HG03103 (cell line): ENCODE data around the gene THY1.
"Not testable (repeated sequence)": the region's sequence is repeated elsewhere in the genome, so short reads cannot be mapped to it uniquely, and the experiment has no call there.

ENCODE experiments used
- ATAC-seq: cut with Tn5 transposase; IDR thresholded peaks from one replicate; pipeline ENCODE4 v1.9.1; 2021; ENCODE audit warnings: low read depth; ENCODE audit not compliant: unreplicated experiment

THY1 gene

DNA sequence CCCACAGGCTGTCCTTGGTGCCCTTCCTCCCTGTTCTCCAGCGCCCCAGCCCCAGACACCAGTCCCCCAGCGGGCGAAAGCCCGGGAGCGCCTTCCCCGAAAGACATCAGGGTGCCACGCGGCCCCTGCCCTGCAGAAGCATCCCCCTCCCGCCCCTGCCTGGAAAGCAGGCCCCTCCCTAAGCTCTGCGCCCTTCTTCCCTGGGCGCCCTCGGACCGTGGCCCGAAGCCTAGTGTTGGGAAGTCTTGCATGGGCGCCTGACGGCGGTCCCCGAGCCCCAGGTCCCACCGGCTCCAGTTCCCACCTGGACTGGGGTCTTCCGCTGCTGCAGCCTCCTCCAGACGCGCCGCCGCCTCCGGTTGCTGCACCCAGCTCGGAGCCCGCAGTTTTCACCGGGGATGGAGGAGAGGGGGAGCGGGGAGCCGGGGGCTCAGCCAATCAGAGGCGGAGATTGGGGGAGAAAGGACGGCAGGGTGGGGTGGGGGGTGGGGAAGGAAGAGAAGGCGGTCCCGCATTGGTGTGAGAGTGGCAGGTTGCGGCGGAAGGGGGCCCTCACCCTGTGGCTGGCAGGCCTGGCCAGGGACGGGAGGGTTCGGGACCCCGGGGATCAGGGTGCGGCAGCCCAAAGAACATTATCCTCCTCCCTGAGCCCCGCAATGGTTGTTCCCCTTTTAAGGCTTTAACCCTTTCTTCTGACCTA lies at the start of gene THY1:
TSS of gene THY1 (minus strand) at position 364 of the 700 bp plus-strand sequence. CDS start 2,267 bp downstream, outside the sequence.
- ATAC-seq: no peak

DNA sequence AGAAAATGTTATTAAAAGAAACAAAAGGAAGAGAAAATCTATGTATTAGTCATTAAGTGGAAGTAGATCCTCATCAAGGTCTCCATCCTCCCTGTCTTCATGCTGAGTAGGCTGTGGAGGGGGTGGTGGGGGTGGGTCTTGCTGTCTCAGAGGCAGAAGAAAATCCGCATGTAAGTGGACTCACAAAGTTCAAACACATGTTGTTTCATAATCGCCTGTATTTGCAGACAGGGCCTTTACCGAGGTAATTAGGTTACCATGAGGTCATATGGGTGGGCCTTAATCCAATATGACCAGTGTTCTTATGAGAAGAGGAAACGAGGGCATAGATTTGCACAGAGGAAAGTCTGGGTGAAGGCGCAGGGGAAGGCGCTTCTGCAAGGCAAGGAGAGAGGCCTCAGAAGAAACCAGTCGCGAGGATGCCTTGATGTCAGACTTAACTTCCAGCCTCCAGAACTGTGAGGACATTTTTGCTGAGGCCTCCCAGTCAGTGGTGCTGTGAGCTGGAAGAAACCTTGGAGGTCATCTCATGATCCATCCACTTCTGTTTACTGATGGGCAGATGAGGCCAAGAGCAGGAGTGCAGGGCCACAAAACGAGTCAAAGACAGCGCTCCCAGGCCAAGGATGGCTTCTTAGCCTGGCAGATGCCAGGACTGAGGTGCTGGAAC lies 49.3 kb upstream of the THY1 start:
- ATAC-seq: no peak

DNA sequence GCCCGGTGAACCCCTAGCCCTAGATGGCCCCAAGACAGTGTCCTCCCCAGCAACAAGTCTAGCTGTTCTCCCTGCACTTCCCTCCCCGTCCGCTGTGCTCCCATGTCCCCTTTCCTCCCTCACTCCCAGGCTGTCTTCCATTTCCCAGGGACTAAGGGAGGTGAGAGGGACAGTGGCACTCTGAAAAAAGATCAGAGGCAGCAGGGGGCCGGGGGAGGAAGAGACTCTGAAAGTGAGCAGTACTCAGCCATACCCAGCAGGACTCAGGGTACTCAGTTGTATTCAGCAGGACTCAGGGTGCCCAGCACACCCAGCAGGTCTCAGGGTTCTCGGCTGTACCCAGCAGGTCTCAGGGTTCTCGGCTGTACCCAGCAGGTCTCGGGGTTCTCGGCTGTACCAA lies 48.4 kb upstream of the THY1 start:
- ATAC-seq: no peak

DNA sequence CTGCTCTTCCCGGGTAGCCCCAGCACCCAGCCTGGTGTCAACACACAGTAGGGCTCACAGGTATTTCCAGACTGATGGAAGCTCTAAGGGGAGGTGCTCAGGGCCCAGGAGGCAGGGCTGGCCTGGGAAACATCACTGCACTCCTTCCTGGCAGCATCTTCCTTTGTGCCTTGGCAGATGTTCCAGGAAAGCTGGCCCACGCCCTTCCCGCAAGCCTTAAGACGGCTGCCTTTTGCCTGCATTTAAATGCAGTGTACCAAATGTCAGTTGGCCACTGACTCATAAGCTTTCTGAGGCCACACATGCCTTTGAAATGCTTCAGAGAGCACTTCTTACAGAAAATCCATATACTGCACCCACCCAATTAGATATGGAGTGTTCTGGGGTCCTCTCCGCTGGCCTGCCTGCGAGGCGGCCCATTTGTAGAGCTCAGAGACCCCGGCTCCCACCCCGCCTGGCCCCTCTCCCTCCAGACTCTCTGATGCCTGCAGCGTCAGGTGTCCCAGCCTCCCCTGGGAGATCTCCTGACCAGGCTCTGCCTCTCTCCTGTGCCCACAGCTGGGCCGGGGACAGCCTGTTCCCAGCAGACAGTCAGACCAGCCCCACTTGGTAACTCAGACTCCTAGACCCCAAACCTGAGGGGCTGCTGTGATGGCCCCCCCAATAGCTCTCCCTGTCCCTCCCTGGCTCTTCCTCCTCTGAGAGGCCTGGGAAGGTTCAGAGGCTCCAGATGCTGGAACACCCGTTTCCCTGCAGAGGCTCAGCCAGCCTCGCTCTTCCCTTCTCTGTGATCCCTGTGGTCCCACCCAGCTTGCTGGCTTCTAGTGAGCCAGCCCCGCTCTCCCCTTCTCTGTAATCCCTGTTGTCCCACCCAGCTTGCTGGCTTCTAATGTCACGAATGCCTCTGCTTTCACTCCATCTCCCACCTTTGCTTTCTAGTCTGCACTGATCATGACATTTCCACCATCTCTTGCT lies 47.6 kb upstream of the THY1 start:
- ATAC-seq: no peak

DNA sequence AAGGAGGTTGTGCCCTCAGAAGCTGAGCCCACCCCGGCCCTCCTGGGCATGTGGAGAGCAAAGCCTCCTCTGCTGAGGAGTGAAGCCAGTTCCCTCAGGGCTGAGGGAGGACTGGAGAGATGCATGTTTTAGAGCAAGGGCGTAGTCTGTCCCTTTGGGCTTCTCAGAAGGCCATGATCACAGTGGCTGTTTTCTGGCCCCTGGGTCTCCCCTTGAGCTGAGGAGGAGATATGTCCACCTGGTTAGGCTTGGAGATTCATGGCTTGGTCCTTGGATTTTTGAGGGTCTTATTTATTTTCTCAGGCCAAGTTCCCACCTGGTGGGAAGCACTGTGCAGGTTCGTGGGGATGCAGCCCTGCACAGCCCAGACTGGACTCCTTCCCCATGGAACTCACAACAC lies 46.5 kb upstream of the THY1 start:
- no peak for ATAC-seq

DNA sequence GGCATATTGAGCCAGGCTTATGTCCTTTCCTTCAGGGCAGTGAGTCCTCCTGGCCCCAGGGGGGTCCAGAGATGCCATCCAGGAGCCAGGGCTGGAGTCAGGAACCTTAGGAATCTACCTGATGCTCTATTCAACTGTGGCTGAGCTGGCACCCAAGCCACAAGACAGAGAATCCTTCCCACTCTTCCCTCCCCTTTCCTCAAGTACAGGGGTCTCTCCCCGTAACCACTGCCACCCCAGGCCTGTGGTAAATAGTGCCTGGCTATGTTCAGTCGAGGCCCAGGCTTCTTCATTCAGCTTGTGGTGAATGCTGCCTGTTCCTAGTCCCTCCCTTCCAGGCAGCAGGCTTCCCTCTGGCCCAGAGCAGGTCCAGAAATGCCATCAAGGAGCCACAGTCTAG lies 45.5 kb upstream of the THY1 start:
- no peak for ATAC-seq

DNA sequence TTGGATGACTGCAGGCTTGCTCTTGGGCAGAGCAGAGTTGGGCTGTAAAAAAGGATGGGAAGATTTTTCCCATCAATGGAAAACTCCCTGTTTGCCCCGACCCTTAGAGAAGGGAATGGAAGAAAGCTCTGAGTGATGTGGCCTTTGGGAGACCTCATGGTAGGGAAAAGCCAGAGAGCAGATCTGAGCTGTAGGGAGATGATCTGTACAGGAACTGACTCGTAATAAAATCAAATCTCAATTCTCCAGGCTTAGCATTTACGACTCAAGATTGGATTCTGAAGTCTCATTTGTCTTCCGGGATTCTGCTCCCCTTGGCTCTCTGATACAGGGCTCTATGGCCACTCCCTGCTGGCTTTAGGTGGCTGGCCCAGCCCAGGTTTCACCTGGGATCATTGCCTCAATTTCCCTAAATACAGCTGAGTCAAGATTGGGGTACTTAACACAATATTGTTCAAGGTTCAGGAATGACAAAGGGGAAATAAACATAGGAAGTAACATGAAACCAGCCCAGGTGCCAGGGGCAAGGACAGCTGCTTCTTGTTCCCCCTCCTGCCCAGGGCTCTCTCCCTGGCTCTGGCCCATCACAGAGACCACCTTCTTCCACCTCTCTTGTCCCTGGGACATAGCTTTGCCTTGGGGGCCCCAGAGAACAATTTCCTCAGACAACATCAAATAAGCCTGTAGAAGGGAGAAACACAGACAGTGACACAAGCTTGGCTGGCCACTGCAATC lies 38.4 kb upstream of the THY1 start:
- ATAC-seq: no peak

DNA sequence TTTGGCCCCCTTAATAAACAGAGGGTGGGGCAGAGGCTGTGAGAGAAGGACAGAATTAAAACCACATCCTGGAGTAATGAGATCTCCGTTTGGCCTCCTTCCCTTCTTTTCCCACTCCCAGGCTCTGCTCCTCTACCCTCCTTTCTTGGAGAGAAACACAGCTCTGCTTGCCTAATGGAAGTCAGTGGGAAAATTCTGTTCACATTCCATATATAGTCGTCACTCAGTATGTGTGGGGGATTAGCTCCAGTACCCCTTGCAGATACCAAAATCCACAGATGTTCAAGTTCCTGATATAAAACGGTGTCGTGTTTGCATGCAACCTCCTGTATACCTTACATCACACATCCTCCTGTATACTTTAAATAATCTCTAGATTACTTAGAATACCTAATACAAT lies 37.6 kb upstream of the THY1 start:
- ATAC-seq: no peak

DNA sequence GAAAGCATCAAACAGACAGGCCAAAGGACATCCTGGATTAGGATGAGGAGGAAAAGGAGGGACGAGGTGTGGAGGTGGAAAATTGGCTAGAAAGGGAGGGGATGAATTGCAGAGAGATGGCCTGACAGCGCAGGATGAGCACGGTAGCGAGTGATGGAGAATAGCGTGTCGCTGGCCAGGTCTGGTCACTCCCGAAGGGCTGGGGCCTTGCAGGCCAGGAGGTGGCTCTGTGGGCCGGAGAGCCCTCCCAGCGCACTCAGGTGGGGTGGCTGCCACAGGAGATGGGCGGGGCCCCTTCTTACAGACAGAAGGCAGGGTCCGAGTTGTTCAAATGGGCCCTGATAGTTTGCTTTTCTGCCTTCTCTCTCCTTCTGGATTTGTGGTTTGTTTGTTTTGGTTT lies 37.1 kb upstream of the THY1 start:
- no peak for ATAC-seq

DNA sequence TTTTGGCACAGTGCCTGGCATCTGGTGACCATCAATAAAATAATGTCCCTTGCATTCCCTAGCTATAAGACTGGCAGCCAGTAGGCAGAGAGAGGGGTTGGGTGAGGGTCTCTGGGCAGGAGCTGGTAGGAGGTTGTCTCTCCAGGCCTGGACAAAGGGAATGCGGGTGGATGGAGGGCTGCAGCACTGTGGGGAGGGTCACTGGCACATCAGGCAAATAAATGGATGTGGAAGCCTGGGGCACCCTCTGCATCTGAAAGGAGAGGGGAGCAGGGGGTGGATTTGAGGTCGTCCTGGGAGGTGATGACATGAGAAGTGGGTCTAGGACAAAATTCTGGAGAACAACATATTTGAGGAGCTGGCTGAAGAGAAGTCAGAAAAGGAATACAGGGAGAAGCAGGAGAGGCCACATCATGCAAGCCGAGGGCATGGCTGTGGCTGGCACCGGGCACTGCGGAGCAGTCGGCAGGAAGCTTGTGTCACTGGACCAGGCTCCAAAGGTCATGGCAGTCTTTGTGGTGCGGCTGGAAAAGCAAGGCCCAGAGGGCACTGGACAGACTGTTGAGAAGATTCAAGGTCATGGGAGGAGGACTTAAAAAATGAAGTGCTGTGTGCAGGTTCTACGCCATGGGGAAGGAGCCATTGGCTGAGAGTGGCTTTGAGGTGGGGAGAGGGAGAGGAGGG lies 36.5 kb upstream of the THY1 start:
- ATAC-seq: no peak

DNA sequence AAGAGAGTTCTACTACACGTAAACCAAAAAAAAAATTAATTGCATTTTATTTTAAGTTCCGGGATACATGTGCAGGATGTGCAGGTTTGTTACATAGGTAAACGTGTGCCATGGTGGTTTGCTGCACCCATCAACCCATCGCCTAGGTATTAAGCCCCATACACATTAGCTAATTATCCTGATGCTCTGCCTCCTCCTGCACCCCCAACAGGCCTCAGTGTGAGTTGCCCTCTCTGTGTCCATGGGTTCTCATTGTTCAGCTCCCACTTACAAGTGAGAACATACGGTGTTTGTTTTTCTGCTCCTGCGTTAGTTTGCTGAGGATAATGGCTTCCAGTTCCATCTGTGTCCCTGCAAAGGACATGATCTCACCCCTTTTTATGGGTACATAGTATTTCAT lies 32.7 kb upstream of the THY1 start:
- not testable (repeated sequence) for ATAC-seq

DNA sequence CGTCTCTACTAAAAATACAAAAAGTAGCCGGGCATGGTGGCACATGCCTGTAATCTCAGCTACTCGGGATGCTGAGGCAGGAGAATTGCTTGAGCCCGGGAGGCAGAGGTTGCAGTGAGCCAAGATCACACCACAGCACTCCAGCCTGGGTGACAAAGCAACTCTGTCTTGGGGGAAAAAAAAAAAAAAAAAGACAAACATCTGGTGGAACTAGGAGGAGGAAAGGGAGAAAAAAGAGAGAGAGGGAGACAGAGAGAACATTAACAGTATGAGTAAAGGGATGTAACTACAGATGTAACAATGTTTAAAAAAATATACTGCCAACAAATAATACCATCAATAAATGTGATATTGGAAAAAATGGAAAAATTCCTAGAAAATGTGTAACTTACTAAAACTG lies 32.3 kb upstream of the THY1 start:
- ATAC-seq: not testable (repeated sequence)

DNA sequence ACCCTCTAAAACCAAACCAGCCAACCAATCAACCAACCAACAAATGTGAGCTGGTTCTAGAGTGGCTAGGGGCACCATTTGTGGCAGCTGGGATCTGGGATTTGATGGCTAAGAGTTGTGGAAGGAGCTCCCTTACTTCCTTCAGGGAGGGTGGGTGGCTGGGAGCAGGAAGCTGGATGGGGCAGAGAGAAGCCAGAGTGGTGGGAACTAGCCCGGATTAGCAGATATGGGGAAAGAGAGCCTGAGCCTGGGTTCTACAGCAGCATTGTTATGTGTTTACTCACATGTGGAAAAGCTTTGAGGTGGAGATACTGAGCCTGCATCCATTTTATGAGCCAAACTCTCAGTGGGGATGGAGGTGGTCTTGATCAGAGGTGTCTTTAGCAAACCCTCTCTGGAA lies 30.9 kb upstream of the THY1 start:
- ATAC-seq: no peak

DNA sequence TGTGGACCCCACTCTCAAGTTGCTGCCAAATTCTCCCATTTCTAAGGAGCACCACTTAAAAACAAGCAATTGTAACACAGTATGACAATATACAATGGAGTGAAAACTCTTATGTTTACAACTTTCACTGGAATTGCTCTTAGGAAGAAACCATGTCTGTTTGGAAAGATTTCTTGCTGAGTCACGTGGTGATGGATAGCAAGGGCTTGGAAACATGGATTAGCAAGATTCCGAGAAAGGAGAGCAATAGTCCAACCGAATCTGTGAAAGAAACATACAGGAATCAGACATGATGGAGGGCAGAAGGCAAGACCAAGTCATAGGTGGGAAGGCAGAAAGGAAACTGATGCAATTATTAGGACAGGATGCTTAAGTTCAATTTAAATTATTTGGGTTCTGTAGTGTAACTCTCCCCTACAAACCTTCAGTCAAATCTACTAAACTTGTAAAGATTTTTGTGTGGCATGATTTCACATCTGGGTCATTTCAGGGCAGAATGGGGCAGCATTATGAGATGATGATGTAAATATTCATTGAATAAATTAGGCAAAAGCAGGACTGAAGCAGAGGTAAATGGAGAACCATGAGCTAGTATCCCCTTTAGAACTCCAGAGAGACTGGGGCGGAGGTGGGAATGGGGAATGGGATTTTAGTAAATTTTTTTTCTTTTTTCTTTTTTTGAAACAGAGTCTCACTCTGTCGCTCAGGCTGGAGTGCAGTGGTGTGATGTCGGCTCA lies 27.8 kb upstream of the THY1 start:
- no peak for ATAC-seq

DNA sequence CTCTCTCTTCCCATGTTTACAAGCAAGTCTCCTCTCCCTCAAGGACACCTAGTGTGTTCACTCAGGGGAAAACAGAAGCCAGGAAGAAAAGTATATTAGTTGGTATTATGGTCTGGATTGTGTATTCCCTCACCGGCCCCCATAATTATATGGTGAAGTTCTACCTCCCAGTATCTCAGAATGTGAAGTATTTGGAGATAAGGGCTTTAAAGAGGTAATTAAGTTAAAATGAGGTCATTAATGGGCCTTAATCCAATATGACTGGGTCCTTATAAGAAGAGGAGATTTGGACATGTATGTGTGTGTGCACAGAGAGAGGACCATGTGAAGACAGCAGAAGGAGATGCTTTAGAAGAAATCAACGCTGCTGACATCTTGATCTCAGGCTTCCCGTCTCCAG lies 26.5 kb upstream of the THY1 start:
- ATAC-seq: no peak

DNA sequence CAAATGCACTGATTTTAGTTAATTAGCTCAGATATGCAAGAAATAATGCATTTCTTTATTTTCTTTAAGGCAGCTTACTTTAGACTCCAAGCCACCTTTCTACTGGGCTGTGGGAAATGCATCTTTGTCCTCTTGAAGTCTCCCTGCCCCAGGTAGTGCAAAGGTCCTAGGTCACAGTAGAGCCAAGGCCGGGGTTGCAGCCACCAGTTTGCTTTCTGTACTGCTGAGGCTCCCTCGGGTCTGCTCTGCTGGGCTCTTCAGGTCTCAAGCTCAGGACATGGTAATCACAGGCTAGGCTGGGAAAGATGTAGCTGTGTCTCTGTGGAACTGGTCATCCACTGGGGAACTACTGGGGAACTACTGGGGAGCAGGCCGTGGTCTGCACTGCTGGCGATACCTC lies 25.4 kb upstream of the THY1 start:
- ATAC-seq: no peak

DNA sequence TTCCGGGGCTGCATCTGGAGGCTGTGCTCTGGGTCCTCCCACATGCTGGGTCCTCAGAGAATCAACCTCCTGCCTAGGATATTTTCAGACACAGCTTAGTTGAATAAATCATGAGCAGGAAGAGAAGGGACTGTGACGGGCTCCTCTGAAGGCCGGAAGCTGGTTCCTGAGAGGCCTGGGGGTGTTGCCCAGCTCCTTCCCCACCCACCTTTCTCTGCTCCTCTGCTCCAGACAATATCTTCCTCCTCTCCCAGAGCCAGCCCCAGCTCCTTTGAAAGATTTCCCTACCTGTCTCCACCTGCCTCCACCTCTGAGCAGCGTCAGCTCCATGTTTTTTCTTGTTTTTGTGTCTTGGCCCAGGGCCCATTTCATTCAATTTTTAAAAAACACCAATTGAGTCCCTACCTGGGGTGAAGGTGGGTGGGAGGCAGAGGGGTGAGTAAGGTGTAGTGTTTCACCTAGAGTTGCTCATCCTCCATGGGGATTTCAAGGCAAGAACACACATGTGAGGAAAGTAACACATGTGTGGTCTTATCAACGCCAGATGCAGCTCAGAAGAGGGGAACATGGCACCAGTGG lies 24.8 kb upstream of the THY1 start:
- ATAC-seq: no peak

DNA sequence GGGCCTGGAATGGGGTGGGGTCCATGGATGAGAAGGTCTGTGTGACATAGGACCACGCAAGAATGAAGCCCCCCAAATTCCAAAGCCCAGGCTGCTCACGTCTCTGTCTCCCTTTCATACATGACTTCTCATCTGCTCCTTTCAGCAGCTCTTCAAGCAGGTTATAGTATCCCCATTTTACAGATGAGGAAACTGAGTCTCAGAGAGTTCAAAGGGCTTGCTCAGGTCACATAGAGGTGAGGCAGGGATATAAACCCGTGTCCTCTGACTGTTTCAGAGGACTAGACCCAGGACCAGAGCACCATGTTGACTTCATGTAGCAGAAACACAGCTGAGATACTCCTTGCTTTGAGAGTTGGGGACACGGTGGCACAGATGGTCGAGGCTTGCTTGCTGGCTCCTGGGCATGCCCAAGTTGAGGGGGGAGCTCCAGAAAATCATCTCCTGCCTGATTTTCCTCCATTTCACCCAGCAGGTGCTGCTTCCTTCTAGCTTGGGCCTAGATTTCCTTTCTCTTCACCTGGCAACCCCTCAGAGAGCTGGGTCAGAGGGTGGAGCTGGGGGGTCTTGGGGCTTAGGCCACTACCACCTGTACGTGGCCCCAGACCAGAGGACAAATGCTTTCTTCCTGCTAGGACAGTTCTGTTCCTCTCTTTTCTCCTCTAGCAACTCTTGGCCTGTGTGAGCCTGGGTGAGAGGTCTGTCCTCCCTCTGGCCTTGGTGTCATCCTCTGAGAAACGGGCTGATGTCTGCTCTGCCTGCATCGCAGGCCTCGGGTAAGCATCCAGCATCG lies 24.1 kb upstream of the THY1 start:
- no peak for ATAC-seq
